Liver (tissue), 9 donors: ENCODE data around the gene GALNT6. TPM values are rescaled to one million over a fixed set of nuclear protein-coding genes. Genes with fewer than 3 reads are reported as not detected.

Experiments used
- DNase-seq: peaks from one replicate; pipeline ENCODE4 v3.0.0-alpha.2; 2017; ENCODE audit warnings: low spot score
- H3K27ac ChIP-seq, 2 donors: one replicate each; pipeline ENCODE4 v1.7.0; 2013; ENCODE audit warnings: inconsistent platforms in 2 of 2, low read length in 2 of 2, control low read depth in 1 of 2, low read depth in 1 of 2, mild to moderate bottlenecking in 1 of 2
- H3K27me3 ChIP-seq, 4 donors: one replicate each; pipeline versions ENCODE4 v1.6.1 to v1.7.0; 2013; ENCODE audit warnings: low read length in 3 of 4, inconsistent platforms in 1 of 4, mild to moderate bottlenecking in 1 of 4, moderate library complexity in 1 of 4; ENCODE audit not compliant: control insufficient read depth in 4 of 4, insufficient read depth in 4 of 4
- H3K36me3 ChIP-seq, 4 donors: one replicate each; pipeline versions ENCODE4 v1.6.1 to v1.7.0; 2013; ENCODE audit warnings: low read length in 3 of 4, mild to moderate bottlenecking in 3 of 4, low read depth in 1 of 4, moderate library complexity in 1 of 4; ENCODE audit not compliant: control insufficient read depth in 4 of 4, insufficient read depth in 3 of 4
- H3K4me1 ChIP-seq, 4 donors: one replicate each; pipeline versions ENCODE4 v1.6.1 to v1.7.0; 2013; ENCODE audit warnings: low read length in 3 of 4, mild to moderate bottlenecking in 3 of 4, moderate library complexity in 1 of 4; ENCODE audit not compliant: control insufficient read depth in 4 of 4, insufficient read depth in 4 of 4
- H3K4me3 ChIP-seq, 3 donors: one replicate each; pipeline versions ENCODE4 v1.6.1 to v1.7.0; 2013; ENCODE audit warnings: low read length in 3 of 3, control low read depth in 1 of 3, low read depth in 1 of 3, mild to moderate bottlenecking in 1 of 3
- H3K9ac ChIP-seq, 2 donors: one replicate each; pipeline ENCODE4 v1.7.0; 2013; ENCODE audit warnings: low read length in 2 of 2, mild to moderate bottlenecking in 2 of 2, moderate library complexity in 2 of 2, control low read depth in 1 of 2, low read depth in 1 of 2
- H3K9me3 ChIP-seq, 4 donors: one replicate each; pipeline versions ENCODE4 v1.6.1 to v1.7.0; 2013; ENCODE audit warnings: low read length in 3 of 4; ENCODE audit not compliant: control insufficient read depth in 4 of 4
- EGR1 ChIP-seq, 2 donors: IDR thresholded peaks; 2 replicates each; pipeline ENCODE4 v1.6.1; 2016 to 2018; ENCODE audit warnings: antibody characterized with exemption in 2 of 2, low read depth in 2 of 2
- FOXA1 ChIP-seq: IDR thresholded peaks from 2 replicates; pipeline ENCODE4 v1.6.1; 2016; ENCODE audit warnings: antibody characterized with exemption
- FOXA2 ChIP-seq: IDR thresholded peaks from 2 replicates; pipeline ENCODE4 v1.6.1; 2016; ENCODE audit warnings: antibody characterized with exemption
- GABPA ChIP-seq, 2 donors: IDR thresholded peaks in 1 of 2; conservative IDR thresholded peaks in 1 of 2; 2 replicates each; pipeline ENCODE4 v1.6.1; 2016; ENCODE audit warnings: antibody characterized with exemption in 2 of 2, mild to moderate bottlenecking in 1 of 2, moderate library complexity in 1 of 2
- HNF4A ChIP-seq, 2 donors: conservative IDR thresholded peaks; 2 replicates each; pipeline ENCODE4 v1.6.1; 2016; ENCODE audit warnings: antibody characterized with exemption in 2 of 2, mild to moderate bottlenecking in 2 of 2
- NR2F2 ChIP-seq: IDR thresholded peaks from 2 replicates; pipeline ENCODE4 v1.6.1; 2016; ENCODE audit warnings: antibody characterized with exemption
- RXRA ChIP-seq, 2 donors: IDR thresholded peaks; 2 replicates each; pipeline ENCODE4 v1.6.1; 2017 to 2018; ENCODE audit warnings: antibody characterized with exemption in 2 of 2, mild to moderate bottlenecking in 1 of 2
- SP1 ChIP-seq: IDR thresholded peaks from 2 replicates; pipeline ENCODE4 v1.6.1; 2018; ENCODE audit warnings: antibody characterized with exemption, mild to moderate bottlenecking
- TAF1 ChIP-seq: conservative IDR thresholded peaks from 2 replicates; pipeline ENCODE4 v1.6.1; 2016; ENCODE audit warnings: antibody characterized with exemption, mild to moderate bottlenecking
- YY1 ChIP-seq: IDR thresholded peaks from 2 replicates; pipeline ENCODE4 v1.6.1; 2016; ENCODE audit warnings: antibody characterized with exemption, mild to moderate bottlenecking
- WGBS: extraction: QIAGEN DNeasy Blood & Tissue Kit; methylation state at CpG from one replicate; pipeline ENCODE4 v1.1.7; 2013; 5-methylcytosine and 5-hydroxymethylcytosine counted together
- polyA plus RNA-seq, 2 donors: library from polyadenylated mRNA; stranded (reverse) in 1 of 2; unstranded in 1 of 2; fragments of 200-250 nt in 1 of 2; fragments of >200 nt in 1 of 2; fragmentation: Nextera tagmentation in 1 of 2; extraction: Ambion mirVana in 1 of 2; gene quantifications; one replicate each; pipeline versions ENCODE4 v1.2.1 to v1.2.3, GENCODE V29; 2013 to 2015
- total RNA-seq, 2 donors: library from RNA; depleted of rRNA; stranded (reverse); fragments of >200 nt; gene quantifications; one replicate each; pipeline ENCODE4 v1.2.3, GENCODE V29; 2014
- TF ChIP-seq, protein P1 (sequence below): fragments of 150-350 bp; IDR thresholded peaks from 2 replicates; pipeline ENCODE4 v1.5.1; 2017; ENCODE audit warnings: improper control_type of control experiment, low read depth, low read length; ENCODE audit not compliant: missing input control
- TF ChIP-seq, protein P2 (sequence below): IDR thresholded peaks from 2 replicates; pipeline ENCODE4 v1.6.1; 2016; ENCODE audit warnings: antibody characterized with exemption, mild to moderate bottlenecking
- TF ChIP-seq, protein P3 (sequence below): IDR thresholded peaks from 2 replicates; pipeline ENCODE4 v1.6.1; 2016; ENCODE audit warnings: antibody characterized with exemption
- TF ChIP-seq, protein P4 (sequence below): IDR thresholded peaks from 2 replicates; pipeline ENCODE4 v1.6.1; 2016; ENCODE audit warnings: antibody characterized with exemption
- TF ChIP-seq, protein P5 (sequence below): IDR thresholded peaks from 2 replicates; pipeline ENCODE4 v1.6.1; 2016; ENCODE audit warnings: antibody characterized with exemption
- donor health status: healthy.
- donor health status: healthy.
- donor health status: healthy.
- donor health status: healthy.
- donor health status: healthy.

GALNT6 gene
- total and polyA plus RNA-seq, 4 donors, result 0.40 to 24.1 (median 1.2) TPM

DNA sequence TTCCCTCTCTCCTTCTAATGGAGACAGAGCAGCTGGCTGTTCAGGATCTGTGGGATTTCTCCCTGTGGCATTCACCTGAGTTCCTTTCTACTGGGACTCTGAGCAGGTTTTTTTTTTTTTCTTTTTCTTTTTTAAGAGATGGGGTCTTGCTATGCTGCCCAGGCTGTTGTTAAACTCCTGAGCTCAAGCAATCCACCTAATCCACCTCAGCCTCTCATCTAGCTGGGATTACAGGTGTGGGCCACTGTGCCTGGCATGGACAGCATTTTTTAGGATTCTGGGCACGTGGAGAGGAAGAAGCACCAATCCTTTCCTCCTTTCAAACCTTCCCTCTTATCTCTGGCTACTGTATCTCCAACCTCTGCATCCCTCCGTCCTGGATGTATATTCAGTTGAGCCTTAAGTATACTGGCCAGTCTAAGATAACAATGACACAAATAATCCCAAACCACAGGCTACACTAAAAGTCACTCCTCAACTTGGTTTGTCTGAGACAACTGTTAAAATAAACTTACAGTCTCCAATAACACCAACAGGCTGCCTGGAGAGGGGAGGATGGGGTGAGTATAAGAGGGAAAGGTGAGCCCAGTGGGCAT is 28.4 kb downstream of the GALNT6 start:
- WGBS, result 89% methylated on average over 2 of the region's 2 CpGs
- Histone ChIP-seq H3K36me3 (no peaks in the 10 kb centered on the region), H3K9ac (no peak overlapping the region), H3K4me1 (no peaks in the 10 kb centered on the region), H3K9me3 (no peaks in the 10 kb centered on the region), H3K27ac (no peak overlapping the region), H3K4me3 (no peak overlapping the region), H3K27me3 (no peaks in the 10 kb centered on the region)
- TF ChIP-seq NR2F2 (no peak), RXRA (IDR thresholded peaks at IDR 0.05) (no peak), GABPA (IDR thresholded peaks at IDR 0.05 in 1 of 2, conservative IDR thresholded peaks at IDR 0.05 in 1 of 2) (no peak), HNF4A (conservative IDR thresholded peaks at IDR 0.05) (no peak)
- no peak for DNase-seq

DNA sequence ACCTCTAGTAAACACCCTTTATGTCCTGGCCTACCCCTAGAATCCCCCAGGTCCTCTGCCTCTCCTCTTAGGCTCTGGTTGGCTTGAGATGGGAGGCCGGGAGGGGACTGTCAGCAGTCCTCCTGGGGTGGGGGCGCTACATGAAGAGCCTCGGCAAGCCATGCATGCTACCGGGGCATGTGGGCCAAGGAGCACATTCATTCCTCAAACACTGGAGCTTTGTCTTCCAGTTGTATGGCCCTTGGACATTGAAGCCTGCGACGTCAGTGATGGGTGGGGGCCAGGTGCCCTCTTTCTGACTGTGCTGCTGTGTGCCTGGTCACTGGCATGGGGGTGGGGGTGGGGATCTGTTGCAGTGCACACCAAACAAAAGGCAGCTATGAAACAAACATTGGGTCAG is 28.9 kb downstream of the GALNT6 start:
- DNase-seq, result no peak
- H3K27ac ChIP-seq, result no peak overlapping the region
- H3K27me3 ChIP-seq, result no peaks in the 10 kb centered on the region
- TF ChIP-seq NR2F2 (no peak), RXRA (IDR thresholded peaks at IDR 0.05) (no peak), FOXA2 (no peak), EGR1 (IDR thresholded peaks at IDR 0.05; ENCODE audit: low read depth in 2 of 2) (no peak), SP1 (no peak), FOXA1 (no peak), TAF1 (no peak), YY1 (no peak)
- TF ChIP-seq, protein P1, sequence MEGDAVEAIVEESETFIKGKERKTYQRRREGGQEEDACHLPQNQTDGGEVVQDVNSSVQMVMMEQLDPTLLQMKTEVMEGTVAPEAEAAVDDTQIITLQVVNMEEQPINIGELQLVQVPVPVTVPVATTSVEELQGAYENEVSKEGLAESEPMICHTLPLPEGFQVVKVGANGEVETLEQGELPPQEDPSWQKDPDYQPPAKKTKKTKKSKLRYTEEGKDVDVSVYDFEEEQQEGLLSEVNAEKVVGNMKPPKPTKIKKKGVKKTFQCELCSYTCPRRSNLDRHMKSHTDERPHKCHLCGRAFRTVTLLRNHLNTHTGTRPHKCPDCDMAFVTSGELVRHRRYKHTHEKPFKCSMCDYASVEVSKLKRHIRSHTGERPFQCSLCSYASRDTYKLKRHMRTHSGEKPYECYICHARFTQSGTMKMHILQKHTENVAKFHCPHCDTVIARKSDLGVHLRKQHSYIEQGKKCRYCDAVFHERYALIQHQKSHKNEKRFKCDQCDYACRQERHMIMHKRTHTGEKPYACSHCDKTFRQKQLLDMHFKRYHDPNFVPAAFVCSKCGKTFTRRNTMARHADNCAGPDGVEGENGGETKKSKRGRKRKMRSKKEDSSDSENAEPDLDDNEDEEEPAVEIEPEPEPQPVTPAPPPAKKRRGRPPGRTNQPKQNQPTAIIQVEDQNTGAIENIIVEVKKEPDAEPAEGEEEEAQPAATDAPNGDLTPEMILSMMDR, result no peak
- TF ChIP-seq, protein P2, sequence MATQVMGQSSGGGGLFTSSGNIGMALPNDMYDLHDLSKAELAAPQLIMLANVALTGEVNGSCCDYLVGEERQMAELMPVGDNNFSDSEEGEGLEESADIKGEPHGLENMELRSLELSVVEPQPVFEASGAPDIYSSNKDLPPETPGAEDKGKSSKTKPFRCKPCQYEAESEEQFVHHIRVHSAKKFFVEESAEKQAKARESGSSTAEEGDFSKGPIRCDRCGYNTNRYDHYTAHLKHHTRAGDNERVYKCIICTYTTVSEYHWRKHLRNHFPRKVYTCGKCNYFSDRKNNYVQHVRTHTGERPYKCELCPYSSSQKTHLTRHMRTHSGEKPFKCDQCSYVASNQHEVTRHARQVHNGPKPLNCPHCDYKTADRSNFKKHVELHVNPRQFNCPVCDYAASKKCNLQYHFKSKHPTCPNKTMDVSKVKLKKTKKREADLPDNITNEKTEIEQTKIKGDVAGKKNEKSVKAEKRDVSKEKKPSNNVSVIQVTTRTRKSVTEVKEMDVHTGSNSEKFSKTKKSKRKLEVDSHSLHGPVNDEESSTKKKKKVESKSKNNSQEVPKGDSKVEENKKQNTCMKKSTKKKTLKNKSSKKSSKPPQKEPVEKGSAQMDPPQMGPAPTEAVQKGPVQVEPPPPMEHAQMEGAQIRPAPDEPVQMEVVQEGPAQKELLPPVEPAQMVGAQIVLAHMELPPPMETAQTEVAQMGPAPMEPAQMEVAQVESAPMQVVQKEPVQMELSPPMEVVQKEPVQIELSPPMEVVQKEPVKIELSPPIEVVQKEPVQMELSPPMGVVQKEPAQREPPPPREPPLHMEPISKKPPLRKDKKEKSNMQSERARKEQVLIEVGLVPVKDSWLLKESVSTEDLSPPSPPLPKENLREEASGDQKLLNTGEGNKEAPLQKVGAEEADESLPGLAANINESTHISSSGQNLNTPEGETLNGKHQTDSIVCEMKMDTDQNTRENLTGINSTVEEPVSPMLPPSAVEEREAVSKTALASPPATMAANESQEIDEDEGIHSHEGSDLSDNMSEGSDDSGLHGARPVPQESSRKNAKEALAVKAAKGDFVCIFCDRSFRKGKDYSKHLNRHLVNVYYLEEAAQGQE, result no peak
- TF ChIP-seq, protein P3, sequence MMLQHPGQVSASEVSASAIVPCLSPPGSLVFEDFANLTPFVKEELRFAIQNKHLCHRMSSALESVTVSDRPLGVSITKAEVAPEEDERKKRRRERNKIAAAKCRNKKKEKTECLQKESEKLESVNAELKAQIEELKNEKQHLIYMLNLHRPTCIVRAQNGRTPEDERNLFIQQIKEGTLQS, result no peak
- TF ChIP-seq, protein P4, sequence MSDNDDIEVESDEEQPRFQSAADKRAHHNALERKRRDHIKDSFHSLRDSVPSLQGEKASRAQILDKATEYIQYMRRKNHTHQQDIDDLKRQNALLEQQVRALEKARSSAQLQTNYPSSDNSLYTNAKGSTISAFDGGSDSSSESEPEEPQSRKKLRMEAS, result no peak
- TF ChIP-seq, protein P5, sequence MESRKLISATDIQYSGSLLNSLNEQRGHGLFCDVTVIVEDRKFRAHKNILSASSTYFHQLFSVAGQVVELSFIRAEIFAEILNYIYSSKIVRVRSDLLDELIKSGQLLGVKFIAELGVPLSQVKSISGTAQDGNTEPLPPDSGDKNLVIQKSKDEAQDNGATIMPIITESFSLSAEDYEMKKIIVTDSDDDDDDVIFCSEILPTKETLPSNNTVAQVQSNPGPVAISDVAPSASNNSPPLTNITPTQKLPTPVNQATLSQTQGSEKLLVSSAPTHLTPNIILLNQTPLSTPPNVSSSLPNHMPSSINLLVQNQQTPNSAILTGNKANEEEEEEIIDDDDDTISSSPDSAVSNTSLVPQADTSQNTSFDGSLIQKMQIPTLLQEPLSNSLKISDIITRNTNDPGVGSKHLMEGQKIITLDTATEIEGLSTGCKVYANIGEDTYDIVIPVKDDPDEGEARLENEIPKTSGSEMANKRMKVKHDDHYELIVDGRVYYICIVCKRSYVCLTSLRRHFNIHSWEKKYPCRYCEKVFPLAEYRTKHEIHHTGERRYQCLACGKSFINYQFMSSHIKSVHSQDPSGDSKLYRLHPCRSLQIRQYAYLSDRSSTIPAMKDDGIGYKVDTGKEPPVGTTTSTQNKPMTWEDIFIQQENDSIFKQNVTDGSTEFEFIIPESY, result no peak
- no peaks in the 10 kb centered on the region for H3K4me1 ChIP-seq
- no peak overlapping the region for H3K4me3 ChIP-seq
- H3K36me3 ChIP-seq, result no peaks in the 10 kb centered on the region
- WGBS, result 85% methylated on average over 6 of the region's 6 CpGs
- no peaks in the 10 kb centered on the region for H3K9me3 ChIP-seq
- no peak overlapping the region for H3K9ac ChIP-seq
